ENCODE results near the gene CGB5.
"Not testable (repeated sequence)": the region's sequence is repeated elsewhere in the genome, so short reads cannot be mapped to it uniquely, and the experiment has no call there.

The CGB5 gene

GRCh38 chr19:49043548-49043947, at the start of gene CGB5:
Gene CGB5, plus strand, starts transcription at chr19:49043848. Its CDS starts 362 bp downstream, at chr19:49044210.
- not testable (repeated sequence) for DNase-seq (ENCODE audit: low read depth in 2 of 3, low spot score in 1 of 3)

DNA sequence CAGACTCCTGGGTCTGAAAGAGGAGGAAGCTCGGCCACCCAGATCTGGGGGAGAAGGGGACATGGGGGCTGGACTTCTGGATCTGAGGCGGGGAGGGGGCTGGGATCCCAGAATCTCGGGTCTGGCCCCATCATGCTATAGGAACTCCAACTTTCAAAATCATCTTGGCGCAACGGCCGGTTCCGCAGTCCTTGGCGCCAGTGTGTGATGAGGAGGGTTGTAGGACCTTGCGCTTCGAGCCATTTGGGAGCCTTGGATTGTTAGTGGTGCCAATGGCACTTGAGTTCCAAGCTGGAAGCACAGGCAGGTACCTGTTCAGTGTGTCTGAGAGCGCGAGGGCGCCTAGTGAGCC, 49.6 kb upstream of the CGB5 start:
- DNase-seq (ENCODE audit: low read depth in 2 of 3, low spot score in 1 of 3), result no peak

DNA sequence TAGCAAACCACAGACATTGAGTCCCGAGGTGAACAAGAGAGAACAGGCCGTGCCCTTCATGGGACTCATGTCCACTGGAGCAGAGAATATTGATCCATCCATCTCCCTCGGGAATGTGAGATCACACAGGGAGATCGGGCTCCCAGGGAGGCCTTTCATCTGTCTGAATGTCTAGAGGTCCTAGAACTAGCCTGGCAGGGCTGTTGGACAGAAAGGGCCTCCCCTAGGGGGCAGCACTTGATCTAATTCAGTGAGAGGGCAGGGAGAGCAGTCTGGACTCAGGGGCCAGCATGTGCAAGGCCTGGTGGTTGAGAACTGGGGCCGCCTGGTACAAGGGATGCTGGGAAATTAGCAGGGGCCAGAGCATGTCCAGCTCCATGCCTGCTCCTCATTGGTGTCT, 45.7 kb upstream of the CGB5 start:
- DNase-seq (ENCODE audit: low read depth in 2 of 3, low spot score in 1 of 3), result peak in 2 of 3 donors; percentile 54 to 60

DNA sequence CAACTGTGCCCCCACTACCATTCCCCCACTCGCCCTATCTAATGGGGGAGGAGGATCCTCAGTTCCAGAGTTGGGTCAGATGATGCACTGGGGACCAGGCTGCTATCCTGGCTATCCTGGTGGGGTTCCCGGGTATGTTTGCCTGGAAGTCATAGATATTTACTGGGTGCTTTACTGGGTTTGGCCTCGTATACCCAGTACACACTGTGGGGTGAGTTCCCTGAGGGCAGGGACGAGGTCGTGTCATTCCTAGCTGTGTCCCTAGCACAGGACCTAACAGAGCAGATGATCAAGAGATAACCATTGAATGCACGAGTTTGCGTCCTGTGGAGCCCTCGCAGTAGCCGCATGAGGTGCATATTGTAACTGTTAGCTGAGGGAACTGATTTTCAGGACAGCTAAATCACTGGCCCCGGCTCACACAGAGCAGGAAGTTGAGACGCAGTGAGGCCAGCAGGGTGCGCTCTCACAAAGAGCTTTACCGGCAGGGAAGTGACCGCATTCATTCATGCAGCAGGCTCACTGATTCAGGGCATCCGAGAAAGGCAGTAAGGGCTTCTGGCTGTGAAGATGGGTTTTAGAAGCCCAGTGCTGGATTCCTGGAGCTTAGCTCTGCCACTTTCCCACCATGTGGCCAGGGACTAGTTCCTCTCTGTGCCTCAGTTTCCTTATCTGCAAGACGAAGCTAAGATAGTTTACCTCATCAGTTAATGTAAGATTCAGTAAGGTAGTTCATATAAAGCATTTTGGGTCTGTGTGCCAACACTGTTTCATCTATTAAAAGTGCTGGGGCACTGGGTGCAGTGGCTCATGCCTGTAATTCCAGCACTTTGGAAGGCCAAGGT, 43.9 kb upstream of the CGB5 start:
- peak; percentile 50 to 69 (median 67) for DNase-seq (ENCODE audit: low read depth in 2 of 3, low spot score in 1 of 3)

GRCh38 chr19:49004133-49004532, 39.5 kb upstream of the CGB5 start:
- DNase-seq (ENCODE audit: low read depth in 2 of 3, low spot score in 1 of 3), result no peak

DNA sequence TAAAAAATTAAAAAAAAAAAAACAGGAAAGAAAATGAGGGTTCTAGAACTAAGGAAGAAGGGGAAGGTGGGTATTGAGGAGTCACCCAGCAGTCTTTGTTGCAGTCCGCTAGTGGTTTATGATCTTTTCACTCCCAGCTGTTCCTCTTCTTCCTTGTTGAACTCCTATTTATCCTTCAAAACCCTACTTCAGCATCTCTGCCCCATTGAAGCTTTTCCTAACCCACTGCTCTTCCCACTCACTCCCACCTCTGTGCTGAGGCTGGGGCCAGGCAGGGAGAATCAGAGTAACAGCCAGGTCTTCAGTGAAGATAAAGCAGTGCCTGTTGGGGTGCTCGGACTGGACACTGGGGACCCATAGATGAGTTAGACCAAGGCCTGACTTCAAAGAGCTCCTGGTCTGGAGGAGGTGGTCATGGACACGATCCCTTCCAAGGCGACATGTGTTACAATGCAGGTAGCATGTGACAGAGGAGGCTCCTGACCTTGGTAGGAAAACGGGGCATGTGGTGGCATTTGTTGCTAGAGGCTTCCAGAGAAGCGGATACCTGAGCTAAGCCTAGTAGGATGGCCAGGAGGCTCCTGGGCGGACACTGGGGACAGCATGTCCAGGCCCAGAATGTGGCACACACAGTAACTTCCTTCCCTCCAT, 38.6 kb upstream of the CGB5 start:
- DNase-seq (ENCODE audit: low read depth in 2 of 3, low spot score in 1 of 3), result no peak

GRCh38 chr19:49006905-49007304, 36.7 kb upstream of the CGB5 start:
- DNase-seq (ENCODE audit: low read depth in 2 of 3, low spot score in 1 of 3), result no peak

- DNase-seq (ENCODE audit: low read depth in 2 of 3, low spot score in 1 of 3), result no peak
Measured at GRCh38 chr19:49009828-49010227, 33.8 kb upstream of the CGB5 start.

DNA sequence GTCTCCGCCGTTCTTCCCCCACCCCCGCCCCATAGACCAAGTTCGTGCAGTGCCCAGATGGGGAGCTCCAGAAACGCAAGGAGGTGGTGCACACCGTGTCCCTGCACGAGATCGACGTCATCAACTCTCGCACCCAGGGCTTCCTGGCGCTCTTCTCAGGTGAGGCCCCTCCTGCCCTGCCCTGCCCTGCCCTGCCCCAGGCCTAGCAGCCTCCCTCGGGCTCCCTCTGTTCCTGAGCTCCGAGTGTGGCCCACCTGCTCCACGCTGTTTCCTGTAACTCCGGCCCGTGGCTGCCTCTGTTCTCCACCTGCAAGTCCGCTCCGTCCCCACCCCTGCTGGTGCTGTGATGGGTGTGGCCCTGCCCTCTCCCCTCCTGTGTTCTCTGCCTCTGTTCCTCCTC, 33.2 kb upstream of the CGB5 start:
- no peak for DNase-seq (ENCODE audit: low read depth in 2 of 3, low spot score in 1 of 3)

GRCh38 chr19:49011194-49011593, 32.5 kb upstream of the CGB5 start:
- DNase-seq (ENCODE audit: low read depth in 2 of 3, low spot score in 1 of 3), result no peak

- DNase-seq (ENCODE audit: low read depth in 2 of 3, low spot score in 1 of 3), result no peak
Measured at GRCh38 chr19:49014123-49014869, 29.4 kb upstream of the CGB5 start.

DNA sequence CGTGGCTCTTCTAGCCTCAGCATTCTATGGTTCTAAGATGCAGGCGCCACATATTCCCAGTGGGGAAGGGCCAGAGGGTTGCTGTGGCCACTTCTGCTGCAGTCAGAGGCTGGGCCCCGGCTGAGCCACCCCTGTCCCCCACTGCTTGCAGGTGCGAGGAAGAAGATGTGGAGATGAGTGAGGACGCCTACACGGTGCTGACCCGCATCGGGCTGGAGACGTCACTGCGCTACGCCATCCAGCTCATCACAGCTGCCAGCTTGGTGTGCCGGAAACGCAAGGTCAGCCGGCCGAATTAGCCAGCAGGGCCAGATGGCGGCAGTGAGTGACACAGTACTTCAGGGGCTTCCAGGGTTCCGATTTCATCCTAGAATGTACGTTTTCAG, 28.8 kb upstream of the CGB5 start:
- DNase-seq (ENCODE audit: low read depth in 2 of 3, low spot score in 1 of 3), result no peak

DNA sequence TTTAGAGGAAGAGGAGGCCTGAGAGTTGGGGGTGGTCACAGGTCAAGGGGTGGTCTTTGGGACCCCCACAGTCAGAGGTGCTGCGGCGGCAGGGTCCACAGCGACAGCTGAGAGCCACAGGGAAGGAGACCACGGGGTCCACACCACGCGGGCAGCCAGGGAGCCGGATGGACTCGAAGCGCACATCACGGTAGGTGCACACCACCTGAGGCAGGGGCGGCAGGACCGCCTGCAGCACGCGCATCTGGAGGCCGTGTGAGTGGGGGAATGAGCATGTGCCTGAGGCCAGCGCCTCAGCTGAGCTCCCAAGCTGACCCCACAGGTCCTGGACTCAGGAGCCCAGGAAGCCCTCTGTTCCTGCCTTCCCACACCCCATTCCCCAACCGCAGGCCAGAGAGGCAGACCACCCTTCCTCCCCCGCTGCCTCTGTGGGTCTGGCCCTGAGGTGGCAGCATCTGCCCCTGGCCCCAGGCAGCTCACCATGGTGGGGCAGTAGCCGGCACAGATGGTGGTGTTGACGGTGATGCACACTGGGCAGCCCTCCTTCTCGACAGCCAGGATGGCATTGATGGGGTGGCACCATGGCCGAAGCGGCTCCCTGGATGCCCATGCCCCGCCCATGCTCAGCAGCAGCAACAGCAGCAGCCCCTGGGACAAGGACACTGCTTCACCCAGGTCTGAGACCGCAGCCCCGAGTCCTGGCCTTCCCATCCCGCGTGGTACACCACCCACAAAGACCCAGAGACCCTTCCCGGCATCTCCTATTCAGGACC, 27.4 kb upstream of the CGB5 start:
- no peak for DNase-seq (ENCODE audit: low read depth in 2 of 3, low spot score in 1 of 3)

DNA sequence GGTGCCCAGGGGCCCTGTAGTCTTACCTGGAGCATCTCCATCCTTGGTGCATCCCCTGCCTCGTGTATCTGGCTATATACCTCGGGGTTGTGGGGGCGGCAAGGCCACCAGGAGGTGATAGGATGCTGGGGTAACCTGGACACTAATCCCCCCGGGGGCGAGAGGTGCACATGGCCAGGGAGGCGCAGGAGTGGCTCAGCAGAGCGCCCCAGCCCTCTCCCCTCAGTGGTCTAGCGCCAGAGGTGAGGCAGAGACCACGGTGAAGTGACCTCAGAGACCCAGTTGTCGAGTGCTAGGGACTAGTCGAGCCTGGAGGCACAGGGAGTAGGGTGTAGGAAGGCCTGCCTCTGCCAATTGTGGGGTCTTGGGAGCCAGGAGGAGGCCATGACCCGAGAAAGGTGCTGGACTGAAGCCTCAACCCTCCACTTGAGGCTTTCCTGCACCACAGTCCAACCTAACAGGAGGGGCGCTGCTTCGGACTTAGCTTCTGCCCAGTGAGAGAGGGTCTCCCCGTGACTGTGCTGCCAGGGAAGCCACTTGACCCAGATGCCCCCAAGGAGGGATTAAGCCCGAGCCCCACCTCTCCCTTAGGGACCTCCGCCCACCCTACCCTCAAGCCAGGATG, 26.5 kb upstream of the CGB5 start, which contains the start of gene LHB:
Gene LHB, minus strand, starts transcription at position 51 of the 625 bp plus-strand sequence. Its CDS starts 10 bp downstream, at position 41.
- DNase-seq (ENCODE audit: low read depth in 2 of 3, low spot score in 1 of 3), result no peak

GRCh38 chr19:49017666-49018351, 25.8 kb upstream of the CGB5 start:
- DNase-seq (ENCODE audit: low read depth in 2 of 3, low spot score in 1 of 3), result peak in 2 of 3 donors; percentile 39 to 42

DNA sequence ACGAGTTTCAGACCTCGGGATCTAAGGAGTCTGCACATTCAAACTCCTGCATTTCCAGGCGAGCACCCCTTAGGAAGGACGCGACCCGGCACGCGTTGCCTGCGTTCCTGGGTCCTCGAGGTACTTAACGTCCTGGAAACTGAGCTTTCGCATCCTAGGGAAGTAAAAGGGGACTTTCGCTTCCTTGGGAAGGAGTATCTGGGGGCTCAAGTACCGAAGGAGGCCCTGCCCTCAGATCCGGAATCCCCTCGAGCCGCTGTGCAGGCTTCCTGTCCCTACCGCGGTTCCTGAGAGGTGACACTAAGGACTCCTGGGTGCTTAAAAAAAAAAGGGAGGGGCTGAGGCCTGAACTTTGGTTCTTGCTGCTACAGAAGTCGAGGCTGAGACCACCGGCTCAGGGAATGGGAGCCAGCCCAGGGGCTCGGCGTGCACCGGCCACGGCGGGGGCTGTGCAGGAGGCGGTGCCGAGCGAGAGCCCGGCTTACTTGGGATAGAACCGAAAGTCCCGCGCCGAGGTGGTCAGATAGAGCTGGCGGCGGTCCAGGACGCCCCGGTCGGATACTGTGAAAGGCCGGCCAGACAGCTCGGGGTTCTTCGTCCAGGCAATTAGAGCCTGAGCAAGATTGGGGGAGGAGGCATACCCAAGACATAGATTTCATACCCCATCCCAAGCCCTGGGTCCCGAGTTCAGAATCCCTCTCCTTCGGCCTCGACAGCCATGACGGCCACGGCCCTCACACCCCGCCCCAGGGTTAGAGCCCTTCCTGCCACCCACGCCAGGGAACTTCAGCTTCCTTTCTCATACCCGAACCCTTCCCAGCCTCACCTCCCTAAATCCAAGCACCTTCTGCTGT, 25.0 kb upstream of the CGB5 start:
- not testable (repeated sequence) for DNase-seq (ENCODE audit: low read depth in 2 of 3, low spot score in 1 of 3)

DNA sequence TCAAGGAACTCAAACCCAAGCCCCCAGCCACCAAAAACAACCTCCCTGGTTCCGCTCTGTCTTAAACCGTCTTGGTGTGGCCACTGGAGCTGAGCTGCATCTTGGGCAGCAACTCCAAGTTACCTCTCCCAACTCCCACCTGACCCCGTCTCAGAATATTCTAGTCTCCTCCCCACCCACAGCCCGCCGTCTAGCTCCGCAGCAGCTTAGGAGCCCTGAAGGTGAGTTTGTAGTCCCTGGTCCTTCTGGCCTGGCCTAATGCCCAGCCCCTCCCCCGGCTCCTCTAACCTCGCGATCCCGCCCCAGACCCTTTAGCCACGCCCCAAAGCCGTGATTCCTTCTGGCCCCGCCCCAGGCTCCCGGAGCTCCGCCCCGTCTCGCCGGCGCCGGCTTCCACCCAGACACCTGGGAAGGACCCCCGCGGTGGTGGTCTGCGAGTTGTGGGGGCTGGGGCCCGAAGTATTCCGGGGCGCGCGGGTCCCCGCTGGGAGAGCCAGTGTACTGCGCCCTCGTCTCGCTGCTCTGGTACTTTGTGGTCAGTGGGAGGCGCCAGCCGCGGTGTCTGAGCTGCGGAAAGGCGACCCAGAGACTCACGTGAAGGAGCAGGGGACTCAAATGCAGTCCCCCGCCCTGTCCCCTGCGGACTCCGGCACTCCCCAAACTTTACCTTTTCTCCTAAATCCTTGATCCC, 24.3 kb upstream of the CGB5 start:
- peak; percentile 37 to 69 (median 51) for DNase-seq (ENCODE audit: low read depth in 2 of 3, low spot score in 1 of 3)

GRCh38 chr19:49020342-49020741, 23.3 kb upstream of the CGB5 start:
- no peak for DNase-seq (ENCODE audit: low read depth in 2 of 3, low spot score in 1 of 3)
